Measurements from ENCODE around the gene MRPS18A.

DNA sequence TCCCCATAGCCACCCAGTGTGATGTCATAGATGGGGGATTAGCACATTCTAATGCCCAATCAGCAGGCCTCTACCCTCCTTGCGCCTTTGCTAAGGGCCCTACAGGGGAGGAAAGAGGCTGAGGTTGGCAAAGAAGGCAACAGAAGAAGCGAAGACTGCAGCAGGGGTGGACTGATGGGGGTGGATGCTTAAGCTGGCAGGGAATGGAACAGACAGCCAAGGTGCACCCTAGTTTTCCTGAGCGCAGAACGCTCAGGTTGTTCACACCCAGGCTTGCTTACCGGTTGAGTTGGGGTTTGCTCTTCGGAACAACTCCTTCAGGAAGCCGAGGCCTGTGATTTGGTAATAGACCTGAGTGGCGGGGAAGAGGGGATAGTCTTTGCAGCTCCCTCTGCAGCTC is 12.7 kb downstream of the MRPS18A start:
- no peak for TF ChIP-seq YY1 (IDR thresholded peaks at IDR 0.05; ENCODE audit: insufficient read depth, insufficient read length)
- no peak for TF ChIP-seq ZNF274 (IDR thresholded peaks at IDR 0.05; ENCODE audit: low read depth, low read length)
